T-helper 2 cell treated with Interferon-gamma antibody and Interleukin-4, amounts not matched to agents 100 ng/mL and 5 ng/mL, for 36 hours (primary cell): ENCODE data around the gene ZFAND3. TPM values are rescaled to one million over a fixed set of nuclear protein-coding genes. Genes with fewer than 3 reads are reported as not detected.

Source experiments
- intact Hi-C: fragments of 100-400 bp; cut with micrococcal nuclease; formaldehyde crosslinking; loops from one replicate; pipeline ENCODE4 v1.15.1; 2023
- total RNA-seq: library from RNA; stranded (reverse); gene quantifications from 2 replicates; pipeline ENCODE4 v1.2.3, GENCODE V29; 2022

Gene ZFAND3
- total RNA-seq, 1 donor from 2014 or later, result 38.3 TPM

DNA sequence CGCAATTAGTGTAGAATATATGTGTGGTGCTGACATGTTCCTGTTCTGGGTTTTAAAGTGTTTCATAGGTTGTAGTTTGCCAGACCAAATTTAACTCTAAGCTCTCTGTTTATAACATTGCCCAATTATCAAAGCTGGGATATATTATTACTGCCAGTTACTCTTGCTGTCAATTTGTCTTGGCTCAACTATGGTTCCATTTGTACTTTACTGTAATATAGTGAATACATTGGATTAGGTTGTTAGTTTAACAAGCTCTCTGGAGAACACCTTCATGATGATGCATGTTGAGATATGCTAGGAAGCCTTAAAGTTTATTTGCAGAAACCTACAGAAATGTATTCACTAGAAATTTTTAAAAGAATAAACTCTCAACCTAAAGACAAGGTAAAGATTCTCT lies 259.6 kb downstream of the ZFAND3 start:
- intact Hi-C loops, result no loop called here

DNA sequence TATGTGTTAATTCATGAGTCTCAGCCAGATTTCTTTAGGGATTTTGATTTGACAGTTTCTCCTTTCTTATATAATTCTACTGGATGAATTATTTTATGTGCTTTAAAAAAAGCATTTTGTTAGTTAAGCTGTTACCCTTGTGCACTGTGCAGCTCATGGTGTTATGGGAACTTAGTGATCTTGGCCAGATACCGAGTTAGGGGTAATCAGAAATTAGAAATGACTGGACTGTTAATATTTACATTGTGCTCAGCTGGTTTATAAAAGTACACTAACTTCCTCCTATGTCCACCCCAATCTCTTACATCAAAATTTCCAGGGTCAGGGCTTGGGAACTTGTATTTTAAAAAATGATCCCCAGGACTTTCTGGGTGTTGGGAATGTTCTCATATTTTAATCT lies 260.0 kb downstream of the ZFAND3 start:
- intact Hi-C loops, result no loop called here

DNA sequence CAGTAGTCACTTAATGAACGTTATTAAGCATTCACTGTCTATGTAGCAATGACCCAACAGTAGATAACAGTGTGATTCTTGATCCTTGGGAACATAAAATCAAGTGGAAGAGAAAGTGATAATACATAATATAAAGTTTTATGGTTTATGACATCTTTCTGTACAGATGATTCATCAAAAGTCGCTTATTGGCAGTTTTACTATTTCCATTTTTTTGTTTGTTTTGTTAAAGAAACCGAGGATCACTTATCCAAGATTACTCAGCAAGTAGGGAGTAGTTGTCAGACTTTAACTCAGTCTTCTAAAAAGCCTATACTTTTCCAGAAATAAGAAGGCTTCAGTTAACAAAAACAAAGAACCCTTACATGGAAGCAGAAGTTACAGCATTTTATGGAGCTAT lies 260.8 kb downstream of the ZFAND3 start:
- intact Hi-C loops, result no loop called here

DNA sequence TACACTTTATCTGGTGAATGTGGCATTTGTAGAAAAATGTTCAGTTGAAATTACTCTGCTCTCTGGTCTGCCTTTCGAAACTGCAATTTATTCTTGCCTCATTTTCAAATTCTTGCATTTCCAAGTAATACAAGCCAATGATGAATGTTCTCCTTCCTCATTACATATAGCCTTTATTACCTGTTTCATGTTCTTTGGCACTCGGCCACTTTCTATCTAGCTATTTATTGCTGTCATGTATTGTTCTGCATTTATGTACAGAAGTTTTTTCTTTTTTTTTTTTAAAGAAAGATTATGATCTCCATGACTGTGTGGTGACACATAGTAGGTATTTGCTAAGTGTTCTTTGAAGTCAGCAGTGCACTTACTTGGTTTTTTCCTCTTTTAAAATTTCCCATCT lies 261.4 kb downstream of the ZFAND3 start:
- intact Hi-C loops, result no loop called here

DNA sequence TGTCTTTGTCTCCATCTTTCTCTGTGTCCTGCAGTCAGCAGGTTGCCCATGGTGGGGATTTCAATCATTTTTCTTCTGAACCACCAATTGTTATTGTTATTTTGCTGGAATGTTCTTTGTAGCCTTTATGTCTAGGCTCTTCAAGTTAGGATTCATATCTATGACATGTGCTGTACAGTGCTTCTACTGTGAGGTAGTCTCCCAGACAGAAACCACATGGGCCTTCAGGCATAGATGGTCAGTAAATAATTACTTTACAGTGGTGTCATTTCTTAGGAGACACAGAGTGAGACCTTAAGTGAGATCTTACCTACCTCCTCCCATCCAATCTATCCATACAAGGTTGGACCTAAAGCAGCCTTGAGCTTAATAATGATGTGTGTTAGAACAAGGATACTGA lies 265.5 kb downstream of the ZFAND3 start:
- intact Hi-C loops, result no loop called here

DNA sequence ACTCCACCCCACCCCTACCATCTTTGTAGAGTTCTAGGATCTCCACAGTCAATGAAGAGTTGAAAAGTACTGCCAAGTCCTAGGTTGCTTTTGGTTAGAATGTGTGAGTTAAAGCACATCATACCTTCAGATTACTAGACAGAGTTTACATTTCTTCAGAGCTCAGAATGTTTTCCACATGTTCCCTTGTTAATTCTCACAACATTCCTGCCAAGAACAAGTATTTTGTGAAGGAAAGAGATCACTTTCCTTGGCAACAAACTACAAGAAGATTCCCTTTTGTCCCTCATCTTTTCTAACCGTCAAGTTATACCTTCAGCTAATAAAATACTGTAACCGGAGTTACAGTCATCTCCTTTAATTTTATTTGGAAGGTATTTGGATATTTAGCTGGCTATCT lies 266.8 kb downstream of the ZFAND3 start:
- intact Hi-C loops, result no loop called here

DNA sequence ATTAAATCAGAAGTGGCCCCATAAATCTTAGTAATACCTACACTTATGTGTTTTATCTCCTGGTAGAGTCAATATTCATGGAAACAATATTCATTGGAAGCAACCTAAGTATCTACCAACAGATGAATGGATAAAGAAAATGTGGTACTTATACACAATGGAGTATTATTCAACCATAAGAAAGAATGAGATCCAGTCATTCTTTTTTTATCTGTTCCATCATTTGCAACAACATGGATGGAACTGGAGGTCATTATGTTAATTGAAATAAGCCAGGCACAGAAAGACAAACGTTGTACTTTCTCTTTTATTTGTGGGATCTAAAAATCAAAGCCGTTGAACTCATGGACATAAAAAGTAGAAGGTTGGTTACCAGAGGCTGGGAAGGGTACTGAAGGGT lies 268.5 kb downstream of the ZFAND3 start:
- intact Hi-C loops, result no loop called here

DNA sequence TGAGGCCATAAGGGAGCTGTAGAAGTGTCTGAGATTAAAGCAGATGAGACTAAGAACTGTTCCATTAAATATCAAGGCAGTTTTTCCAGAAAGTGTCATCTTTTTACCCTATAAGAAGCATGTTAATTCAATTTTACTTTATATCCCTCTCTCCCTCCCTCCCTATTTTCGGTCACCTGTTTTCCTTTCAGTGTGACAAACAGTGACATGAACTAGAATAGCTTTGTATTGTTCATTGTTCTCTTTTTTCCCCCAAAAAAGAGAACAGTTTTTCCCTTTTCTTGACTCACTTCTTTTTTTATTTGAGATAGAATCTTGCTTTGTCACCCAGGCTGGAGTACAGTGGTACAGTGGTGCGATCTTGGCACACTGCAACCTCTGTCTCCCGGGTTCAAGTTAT lies 269.3 kb downstream of the ZFAND3 start:
- intact Hi-C loops, result no loop called here

DNA sequence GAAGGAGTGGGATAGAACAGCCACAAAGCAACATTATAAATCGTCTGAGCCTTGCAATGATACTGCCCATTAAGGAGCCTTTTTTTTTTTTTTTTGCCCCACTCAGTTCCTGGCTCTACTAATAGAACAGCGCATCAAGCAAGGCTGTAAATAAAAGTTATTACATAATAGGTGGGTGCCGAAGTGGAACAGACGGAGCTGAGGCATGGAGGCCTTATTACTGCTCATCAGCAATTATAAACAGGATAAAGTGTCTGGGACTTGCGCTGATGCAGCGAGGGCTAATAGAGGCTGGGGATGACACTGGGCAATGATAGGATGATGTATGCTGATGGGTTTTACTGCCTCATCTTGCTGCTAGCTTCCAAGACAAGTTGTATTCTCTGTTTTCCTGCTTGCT lies 272.1 kb downstream of the ZFAND3 start:
- intact Hi-C loops, result no loop called here

DNA sequence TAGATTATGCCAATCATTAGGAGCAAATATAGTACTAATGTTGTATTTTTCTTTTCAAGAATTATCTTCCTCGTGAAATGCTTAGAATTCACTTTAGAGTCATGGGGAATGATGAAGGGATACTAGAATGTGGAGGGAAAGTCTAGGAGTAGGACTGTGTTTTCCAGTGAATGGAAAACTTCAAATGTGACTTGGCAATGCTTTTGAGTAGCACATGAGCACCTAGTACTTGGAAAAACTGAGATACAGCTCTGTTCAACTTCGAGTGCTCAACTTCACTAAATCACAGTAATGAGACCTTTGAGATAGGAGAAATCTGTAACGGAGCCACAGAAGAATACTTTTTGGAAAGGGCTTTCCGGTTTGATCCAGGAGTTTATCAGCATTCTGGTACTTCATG lies 272.9 kb downstream of the ZFAND3 start:
- intact Hi-C loops, result no loop called here

DNA sequence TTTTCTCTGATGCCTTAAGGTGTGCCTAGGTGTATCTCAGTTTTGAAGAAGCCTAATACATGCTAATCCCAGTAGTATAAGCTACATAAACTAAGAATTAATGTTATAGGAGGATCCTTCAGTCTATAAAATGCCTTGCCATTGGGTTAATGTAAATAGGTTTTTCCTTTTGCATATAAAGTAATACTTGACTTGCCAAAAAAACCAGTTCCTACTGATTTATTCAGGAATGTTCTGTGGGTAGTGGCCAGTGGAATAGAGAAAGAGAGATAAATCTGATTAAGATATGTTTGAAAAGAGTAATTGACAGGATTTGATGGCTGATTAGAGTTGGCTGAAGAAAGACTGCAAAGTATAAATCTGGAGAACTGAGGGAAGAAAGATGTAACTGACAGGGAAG lies 273.4 kb downstream of the ZFAND3 start:
- intact Hi-C loops, result no loop called here

DNA sequence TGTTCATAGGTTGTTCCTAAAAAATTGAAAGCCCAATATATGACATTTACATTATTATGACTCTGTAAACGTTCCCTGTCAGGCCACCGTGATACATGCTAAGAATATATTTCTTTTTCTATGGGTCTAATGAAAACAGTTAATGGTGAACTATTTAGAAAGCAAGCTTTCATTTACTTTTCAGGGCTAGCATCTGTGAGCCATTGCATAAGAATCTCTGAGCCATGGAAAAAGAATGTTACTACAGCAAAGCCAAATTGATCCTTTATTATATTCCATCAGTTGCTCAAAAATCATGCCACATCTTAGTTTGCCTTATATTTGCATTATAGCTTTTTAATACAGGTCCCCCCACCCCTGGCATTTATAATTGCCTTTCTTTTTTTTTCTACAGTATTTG lies 275.5 kb downstream of the ZFAND3 start:
- intact Hi-C loops, result no loop called here

DNA sequence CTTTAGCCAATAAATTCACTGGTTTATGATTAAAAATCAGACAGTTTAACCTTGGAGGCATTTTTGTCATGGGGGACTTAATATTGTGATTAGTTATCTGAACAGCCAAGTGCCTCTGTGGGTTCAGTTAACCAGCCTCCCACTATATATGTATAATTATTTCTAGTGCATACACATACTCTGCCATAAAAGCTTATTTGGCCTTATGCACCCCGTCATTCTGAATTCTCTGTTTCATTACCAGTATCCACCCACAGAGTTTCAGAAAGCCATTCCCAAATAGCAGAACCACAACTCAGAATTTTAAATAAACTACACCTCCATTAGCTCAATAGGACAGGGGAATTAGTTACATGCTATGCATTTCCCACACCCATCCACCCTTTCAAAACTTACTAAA lies 279.7 kb downstream of the ZFAND3 start:
- intact Hi-C loops, result no loop called here

DNA sequence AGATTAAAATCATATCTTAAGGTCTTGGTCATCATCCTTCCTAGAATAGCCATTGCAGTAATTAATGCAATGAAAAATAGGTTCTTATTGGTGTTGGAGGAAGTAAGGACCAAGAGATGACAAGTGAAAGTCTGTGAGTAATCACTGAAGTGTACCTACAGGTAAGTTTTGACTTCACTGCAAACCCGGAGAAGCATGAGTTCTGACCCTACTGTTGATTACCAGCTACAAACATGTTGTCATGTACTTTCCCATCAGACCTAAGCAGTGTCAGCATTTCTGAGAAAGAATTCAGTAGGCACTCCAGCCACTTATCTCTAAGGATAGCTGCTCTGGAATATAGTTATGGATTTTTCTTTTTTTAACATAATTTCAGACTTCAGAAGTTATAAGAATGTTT lies 280.9 kb downstream of the ZFAND3 start:
- intact Hi-C loops, result no loop called here

DNA sequence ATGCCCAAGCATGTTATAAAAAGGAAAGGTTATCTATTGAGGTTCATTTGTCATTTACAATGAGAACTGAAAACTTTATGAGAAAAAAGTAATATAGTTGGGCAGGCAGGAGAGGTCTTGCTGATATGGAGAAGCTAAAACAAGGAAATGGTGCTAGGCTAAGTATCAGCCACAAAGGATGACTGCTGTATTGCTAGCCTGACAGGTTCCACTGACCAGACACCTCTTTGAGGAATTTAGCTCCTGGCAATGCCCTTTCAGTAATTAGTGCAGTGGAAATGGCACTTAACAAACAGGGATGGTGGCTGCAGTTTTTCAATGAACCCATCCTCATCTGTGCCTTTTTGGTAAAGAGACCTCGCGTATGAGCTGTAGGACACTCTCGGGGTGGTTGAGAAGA lies 284.4 kb downstream of the ZFAND3 start:
- intact Hi-C loops, result no loop called here

DNA sequence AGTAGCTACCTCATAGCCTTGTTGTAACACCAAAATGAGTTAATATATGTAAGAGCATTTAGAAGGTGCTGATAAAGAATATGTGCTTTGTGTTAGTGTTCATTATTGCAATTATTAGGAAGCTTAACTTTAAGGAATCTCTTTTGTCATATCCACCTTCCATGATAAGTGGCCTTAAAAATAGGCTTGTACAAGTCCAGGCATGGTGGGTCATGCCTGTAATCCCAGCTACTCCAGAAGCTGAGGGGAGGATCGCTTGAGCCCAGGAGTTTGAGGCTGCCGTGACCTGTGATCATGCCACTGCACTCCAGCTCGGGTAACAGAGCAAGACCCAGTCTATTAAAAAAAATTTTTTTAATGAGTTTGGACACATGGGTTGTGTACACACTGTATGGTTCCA lies 285.5 kb downstream of the ZFAND3 start:
- intact Hi-C loops, result no loop called here

DNA sequence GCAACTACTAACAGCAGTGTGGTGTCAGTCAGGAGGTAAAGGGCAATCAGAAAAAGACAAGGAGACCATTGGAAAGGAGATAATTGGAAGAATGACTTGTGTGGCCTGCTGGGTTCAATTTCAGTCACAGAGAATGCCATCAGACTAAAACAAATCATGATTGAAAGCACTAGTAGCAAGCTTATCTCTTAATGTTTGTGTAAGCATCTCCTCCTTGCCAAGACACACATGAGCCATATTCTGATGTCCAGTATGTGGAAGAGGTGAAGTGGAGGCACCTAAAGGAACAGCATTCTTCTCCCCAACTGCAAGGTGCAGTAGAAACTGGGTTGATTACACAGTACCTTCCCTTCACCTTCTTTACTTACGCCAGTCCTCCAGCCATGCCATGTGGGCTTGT lies 287.5 kb downstream of the ZFAND3 start:
- intact Hi-C loops, result no loop called here

DNA sequence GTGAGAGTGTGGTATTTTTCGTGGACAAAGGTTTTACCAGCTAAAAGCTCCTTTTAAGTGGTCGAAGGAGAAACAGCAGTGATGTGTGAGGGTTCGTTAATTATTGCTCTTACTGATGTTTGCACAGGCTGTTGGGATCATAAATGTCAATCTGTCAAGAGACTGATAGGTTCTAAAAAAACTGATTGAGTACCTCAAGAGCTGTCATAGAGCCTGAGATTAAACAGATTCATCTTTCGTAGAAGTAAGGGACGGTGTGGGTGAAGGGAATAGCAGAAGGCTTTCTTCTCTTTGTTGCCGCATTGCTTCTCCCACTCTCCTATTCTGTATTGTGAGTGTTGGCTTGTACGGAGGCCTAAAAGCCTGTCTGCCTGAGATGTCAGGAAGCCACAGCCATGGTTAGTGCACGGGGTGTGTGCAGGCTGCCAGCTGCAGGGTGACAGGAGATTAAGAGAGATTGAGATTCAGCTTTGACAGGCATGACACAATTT lies 291.0 kb downstream of the ZFAND3 start:
- intact Hi-C loops, result no loop called here

DNA sequence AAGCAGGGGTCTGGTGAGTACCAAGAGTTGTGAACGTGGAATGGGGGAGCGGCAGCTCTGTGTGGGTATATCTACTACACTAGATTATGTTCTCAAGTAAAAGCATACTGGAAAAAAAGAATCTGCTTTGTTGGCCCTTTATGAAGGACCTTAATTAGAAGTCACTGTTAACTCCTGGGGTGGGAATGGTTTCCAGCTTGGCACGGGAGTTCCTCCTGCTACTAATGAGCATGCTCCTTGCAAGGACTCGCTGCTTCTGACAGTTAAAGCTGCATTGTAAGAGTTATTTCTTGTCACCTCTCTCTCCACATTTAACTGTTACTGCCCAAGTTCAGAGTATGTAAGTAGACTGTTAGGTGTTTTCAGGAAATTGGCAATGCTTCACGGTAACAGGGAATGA lies 292.7 kb downstream of the ZFAND3 start:
- intact Hi-C loops, result no loop called here

DNA sequence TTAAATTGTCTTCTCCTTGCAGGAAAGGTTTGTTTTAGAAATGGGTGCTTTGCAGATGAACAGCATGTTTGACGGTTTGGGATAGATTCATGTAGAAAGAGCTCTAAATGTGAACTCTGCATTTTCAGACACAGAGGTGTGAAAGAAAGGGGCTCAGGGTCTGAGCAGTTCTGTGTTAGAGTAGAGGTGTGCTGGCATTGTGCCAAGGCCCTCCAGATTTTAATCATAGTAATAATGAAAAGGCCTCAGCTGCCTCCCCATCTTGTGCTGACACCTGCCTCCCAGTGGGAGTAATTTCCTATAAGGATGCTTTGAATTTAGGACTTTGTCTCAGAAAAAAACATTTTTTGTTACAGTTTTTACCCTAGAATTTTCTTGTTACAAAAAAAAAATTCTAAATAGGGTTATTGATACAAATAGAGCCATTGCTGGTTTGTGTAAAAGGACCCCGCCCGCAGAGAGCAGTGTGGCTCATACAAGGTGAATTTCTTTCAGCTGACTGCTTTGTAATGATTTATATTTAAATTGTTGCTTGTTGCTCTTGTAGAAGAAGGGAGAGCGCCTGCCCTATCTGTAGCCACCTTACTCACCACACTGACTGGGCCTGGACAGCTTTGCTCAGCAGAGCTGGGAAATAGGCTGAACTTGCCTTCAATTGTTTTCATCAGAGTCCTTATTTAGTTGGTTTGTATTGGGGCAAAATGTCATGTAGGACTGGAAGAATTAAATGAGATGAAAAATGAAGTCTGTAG lies 294.5 kb downstream of the ZFAND3 start:
- intact Hi-C loops, result no loop called here

DNA sequence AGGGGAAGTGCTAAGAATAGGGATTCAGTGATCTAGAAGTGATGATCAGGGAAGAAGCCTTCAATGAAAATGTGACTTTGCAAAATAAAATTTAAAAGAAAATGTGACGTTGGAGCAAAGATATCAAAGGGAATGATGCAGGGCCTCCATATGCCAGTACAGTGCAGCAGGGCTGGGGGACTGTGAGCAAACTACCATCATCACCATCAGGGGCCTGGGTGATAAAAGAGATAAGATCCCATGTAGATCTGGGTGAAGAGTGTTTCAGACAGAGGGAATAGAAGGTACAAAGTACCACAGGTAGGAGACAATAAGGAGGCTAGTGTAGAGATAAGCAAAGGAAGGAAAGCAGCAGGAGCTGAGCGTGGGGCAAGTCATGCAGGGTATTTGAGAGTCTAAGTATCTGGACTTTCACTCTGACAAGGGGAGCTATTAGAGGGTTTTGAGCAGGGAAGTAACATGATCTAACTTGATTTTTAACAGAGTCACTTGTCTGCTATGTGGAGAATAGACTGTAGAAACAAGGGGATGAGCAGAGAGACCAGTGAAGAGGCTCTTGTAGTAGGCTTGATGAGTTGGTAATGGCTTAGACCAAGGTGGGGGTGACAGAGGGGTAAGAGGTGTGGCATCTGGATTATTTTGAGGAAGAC lies 295.6 kb downstream of the ZFAND3 start:
- intact Hi-C loops, result no loop called here

DNA sequence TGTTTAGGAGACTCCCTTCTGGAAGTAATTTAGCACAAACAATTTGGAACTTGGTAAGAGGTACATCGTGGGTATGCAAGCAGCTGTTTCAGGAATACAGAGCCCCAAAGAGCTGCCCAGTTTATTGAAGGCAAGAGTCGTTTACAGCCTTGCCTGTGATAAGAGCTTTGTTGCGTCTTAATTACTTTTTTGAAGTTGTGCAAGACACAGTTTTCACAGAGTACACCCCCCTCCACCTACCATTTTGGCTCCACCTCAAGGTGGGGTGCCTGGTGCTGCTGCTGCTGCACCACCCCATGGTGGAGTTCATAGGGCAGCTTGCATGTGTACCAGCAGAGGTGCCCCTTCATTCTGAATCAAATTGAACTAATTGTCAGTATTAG lies 296.1 kb downstream of the ZFAND3 start:
- intact Hi-C loops, result no loop called here

DNA sequence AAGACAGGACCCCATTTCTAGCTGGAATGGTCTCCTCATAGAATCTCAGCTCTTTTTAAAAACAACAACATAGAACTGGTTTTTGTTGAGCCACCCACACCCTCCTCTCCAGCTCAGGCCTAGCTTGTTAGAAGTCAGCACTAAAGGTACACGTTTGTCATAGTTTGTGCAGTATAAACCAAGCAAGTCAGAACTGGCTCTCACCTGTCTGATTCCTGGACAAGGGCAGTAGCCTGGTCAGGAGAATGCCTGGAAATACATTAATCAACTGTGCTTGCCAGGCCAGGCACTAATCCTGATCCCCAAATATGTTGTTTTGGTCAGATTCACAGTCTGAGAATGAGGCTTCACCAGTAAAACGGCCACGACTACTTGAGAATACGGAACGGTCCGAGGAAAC lies 296.7 kb downstream of the ZFAND3 start:
- intact Hi-C loops, result no loop called here
